HEK293 (cell line): Measurements from ENCODE around the gene KLK1.
A peak's percentile ranks its signal among the peaks of the same experiment; 100 is the strongest.

ENCODE experiments used
- MZF1 ChIP-seq: fragments of 450-650 bp; formaldehyde crosslinking; IDR thresholded peaks from 2 replicates; pipeline ENCODE4 v1.5.1; 2017; ENCODE audit warnings: missing biosample characterization, missing genetic modification characterization, borderline replicate concordance
- OVOL3 ChIP-seq: fragments of 450-650 bp; formaldehyde crosslinking; IDR thresholded peaks from 2 replicates; pipeline ENCODE4 v1.5.1; 2016; ENCODE audit warnings: missing biosample characterization, missing genetic modification characterization
- PBX3 ChIP-seq: sonication (generic); formaldehyde crosslinking; IDR thresholded peaks from 2 replicates; pipeline ENCODE4 v1.8.1; 2022; ENCODE audit warnings: mild to moderate bottlenecking, moderate library complexity, missing genetic modification reagents
- REPIN1 ChIP-seq: fragments of 450-650 bp; formaldehyde crosslinking; IDR thresholded peaks from 2 replicates; pipeline ENCODE4 v1.5.1; 2017; ENCODE audit warnings: missing biosample characterization, missing genetic modification characterization, low read depth
- SCRT2 ChIP-seq: fragments of 450-650 bp; formaldehyde crosslinking; IDR thresholded peaks from 2 replicates; pipeline ENCODE4 v1.5.1; 2016; ENCODE audit warnings: missing biosample characterization, missing genetic modification characterization
- TRIM28 ChIP-seq: IDR thresholded peaks from 2 replicates; pipeline ENCODE4 v1.6.1; 2011; ENCODE audit warnings: low read length, control low read depth, borderline replicate concordance
- ZIC2 ChIP-seq: fragments of 450-650 bp; formaldehyde crosslinking; IDR thresholded peaks from 2 replicates; pipeline ENCODE4 v1.5.1; 2016; ENCODE audit warnings: missing biosample characterization, missing genetic modification characterization
- ZNF169 ChIP-seq: fragments of 450-650 bp; formaldehyde crosslinking; IDR thresholded peaks from 2 replicates; pipeline ENCODE4 v1.5.1; 2016; ENCODE audit warnings: missing biosample characterization, missing genetic modification characterization
- ZNF23 ChIP-seq: fragments of 450-650 bp; formaldehyde crosslinking; IDR thresholded peaks from 2 replicates; pipeline ENCODE4 v1.5.1; 2016; ENCODE audit warnings: missing biosample characterization, missing genetic modification characterization, borderline replicate concordance
- ZNF302 ChIP-seq: fragments of 450-650 bp; formaldehyde crosslinking; IDR thresholded peaks from 2 replicates; pipeline ENCODE4 v1.5.1; 2016; ENCODE audit warnings: missing biosample characterization, missing genetic modification characterization, low read depth
- ZNF335 ChIP-seq: fragments of 450-650 bp; formaldehyde crosslinking; conservative IDR thresholded peaks from 2 replicates; pipeline ENCODE4 v1.5.1; 2016; ENCODE audit warnings: missing biosample characterization, missing genetic modification characterization
- ZNF354C ChIP-seq: fragments of 450-650 bp; formaldehyde crosslinking; IDR thresholded peaks from 2 replicates; pipeline ENCODE4 v1.5.1; 2016; ENCODE audit warnings: missing biosample characterization, missing genetic modification characterization, low read depth, borderline replicate concordance
- ZNF426 ChIP-seq: fragments of 450-650 bp; formaldehyde crosslinking; IDR thresholded peaks from 2 replicates; pipeline ENCODE4 v1.5.1; 2017; ENCODE audit warnings: missing biosample characterization, missing genetic modification characterization, mild to moderate bottlenecking, inconsistent platforms, moderate library complexity
- ZNF514 ChIP-seq: fragments of 450-650 bp; formaldehyde crosslinking; IDR thresholded peaks from 2 replicates; pipeline ENCODE4 v1.5.1; 2016; ENCODE audit warnings: missing biosample characterization, missing genetic modification characterization
- ZNF555 ChIP-seq: fragments of 450-650 bp; formaldehyde crosslinking; conservative IDR thresholded peaks from 2 replicates; pipeline ENCODE4 v1.5.1; 2017; ENCODE audit warnings: missing biosample characterization, mild to moderate bottlenecking, missing genetic modification characterization, inconsistent platforms
- ZNF624 ChIP-seq: fragments of 450-650 bp; formaldehyde crosslinking; IDR thresholded peaks from 2 replicates; pipeline ENCODE4 v1.5.1; 2017; ENCODE audit warnings: missing biosample characterization, missing genetic modification characterization
- ZNF639 ChIP-seq: fragments of 450-650 bp; formaldehyde crosslinking; IDR thresholded peaks from 2 replicates; pipeline ENCODE4 v1.5.1; 2016; ENCODE audit warnings: missing biosample characterization, missing genetic modification characterization
- ZNF768 ChIP-seq: fragments of 450-650 bp; formaldehyde crosslinking; IDR thresholded peaks from 2 replicates; pipeline ENCODE4 v1.5.1; 2018; ENCODE audit warnings: missing biosample characterization, mild to moderate bottlenecking, missing genetic modification characterization
- ZNF785 ChIP-seq: fragments of 450-650 bp; formaldehyde crosslinking; IDR thresholded peaks from 2 replicates; pipeline ENCODE4 v1.5.1; 2016; ENCODE audit warnings: missing biosample characterization, missing genetic modification characterization
- ZNF830 ChIP-seq: fragments of 450-650 bp; IDR thresholded peaks from 2 replicates; pipeline ENCODE4 v1.5.0; 2018; ENCODE audit warnings: missing biosample characterization, missing genetic modification characterization, low read depth, mild to moderate bottlenecking, moderate library complexity
- TF ChIP-seq, protein P1 (sequence below): fragments of 450-650 bp; formaldehyde crosslinking; conservative IDR thresholded peaks from 2 replicates; pipeline ENCODE4 v1.5.1; 2016; ENCODE audit warnings: low read depth, missing biosample characterization, missing genetic modification characterization
- TF ChIP-seq, protein P2 (sequence below): fragments of 450-650 bp; IDR thresholded peaks from 2 replicates; pipeline ENCODE4 v1.5.1; 2018; ENCODE audit warnings: missing biosample characterization, missing genetic modification characterization
- TF ChIP-seq, protein P3 (sequence below): fragments of 450-650 bp; formaldehyde crosslinking; IDR thresholded peaks from 2 replicates; pipeline ENCODE4 v1.5.0; 2017; ENCODE audit warnings: missing biosample characterization, missing genetic modification characterization, borderline replicate concordance
- TF ChIP-seq, protein P4 (sequence below): fragments of 450-650 bp; formaldehyde crosslinking; IDR thresholded peaks from 2 replicates; pipeline ENCODE4 v1.5.1; 2016; ENCODE audit warnings: missing biosample characterization, missing genetic modification characterization

KLK1 gene

DNA sequence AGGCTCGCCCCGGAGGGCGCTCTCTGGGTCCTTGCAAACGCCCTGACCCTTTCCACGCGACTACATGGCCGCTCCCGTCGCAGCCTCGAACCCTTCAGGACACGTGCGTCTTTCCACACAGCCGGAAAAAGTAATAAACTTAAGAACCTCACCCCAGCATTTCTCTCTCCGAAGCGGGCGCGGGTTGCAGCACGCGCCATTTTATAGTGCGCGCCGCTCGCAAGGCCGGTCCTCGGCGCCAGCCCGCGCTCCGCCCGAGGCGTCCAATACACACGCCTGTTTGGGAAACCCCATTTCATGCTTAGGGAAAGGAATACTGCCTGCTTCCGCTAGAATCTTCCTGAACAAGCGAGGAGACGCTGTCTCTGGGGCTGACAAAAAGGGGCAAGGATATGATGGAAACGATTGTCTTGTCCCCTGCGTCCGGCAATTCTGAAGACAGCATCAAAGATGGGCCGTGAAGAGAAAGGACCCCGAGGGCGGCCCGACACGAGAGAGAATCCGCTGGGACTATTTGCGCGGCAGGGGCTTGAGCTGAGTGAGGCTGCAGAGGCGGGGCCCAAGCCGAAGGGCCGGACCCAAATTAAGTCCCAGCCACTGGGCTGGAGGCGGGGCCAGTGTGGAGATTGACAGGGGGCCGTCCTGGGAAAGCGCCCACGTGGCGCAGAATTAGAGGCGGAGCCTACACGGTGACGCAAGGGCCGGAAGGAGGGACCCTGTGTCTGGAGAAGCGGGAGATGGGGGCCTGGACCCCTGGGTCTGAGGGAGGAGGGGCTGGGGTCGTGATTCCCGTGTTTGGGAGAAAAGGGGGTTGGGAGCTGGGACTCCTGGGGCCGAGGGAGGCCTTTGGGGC, 18.9 kb downstream of the KLK1 start (continued):
- TF ChIP-seq, protein P1, sequence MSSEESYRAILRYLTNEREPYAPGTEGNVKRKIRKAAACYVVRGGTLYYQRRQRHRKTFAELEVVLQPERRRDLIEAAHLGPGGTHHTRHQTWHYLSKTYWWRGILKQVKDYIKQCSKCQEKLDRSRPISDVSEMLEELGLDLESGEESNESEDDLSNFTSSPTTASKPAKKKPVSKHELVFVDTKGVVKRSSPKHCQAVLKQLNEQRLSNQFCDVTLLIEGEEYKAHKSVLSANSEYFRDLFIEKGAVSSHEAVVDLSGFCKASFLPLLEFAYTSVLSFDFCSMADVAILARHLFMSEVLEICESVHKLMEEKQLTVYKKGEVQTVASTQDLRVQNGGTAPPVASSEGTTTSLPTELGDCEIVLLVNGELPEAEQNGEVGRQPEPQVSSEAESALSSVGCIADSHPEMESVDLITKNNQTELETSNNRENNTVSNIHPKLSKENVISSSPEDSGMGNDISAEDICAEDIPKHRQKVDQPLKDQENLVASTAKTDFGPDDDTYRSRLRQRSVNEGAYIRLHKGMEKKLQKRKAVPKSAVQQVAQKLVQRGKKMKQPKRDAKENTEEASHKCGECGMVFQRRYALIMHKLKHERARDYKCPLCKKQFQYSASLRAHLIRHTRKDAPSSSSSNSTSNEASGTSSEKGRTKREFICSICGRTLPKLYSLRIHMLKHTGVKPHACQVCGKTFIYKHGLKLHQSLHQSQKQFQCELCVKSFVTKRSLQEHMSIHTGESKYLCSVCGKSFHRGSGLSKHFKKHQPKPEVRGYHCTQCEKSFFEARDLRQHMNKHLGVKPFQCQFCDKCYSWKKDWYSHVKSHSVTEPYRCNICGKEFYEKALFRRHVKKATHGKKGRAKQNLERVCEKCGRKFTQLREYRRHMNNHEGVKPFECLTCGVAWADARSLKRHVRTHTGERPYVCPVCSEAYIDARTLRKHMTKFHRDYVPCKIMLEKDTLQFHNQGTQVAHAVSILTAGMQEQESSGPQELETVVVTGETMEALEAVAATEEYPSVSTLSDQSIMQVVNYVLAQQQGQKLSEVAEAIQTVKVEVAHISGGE (tag by site-specific recombination), result peak; percentile 70
- TF ChIP-seq ZNF514 (tag by site-specific recombination), result no peak
- TF ChIP-seq, protein P2, sequence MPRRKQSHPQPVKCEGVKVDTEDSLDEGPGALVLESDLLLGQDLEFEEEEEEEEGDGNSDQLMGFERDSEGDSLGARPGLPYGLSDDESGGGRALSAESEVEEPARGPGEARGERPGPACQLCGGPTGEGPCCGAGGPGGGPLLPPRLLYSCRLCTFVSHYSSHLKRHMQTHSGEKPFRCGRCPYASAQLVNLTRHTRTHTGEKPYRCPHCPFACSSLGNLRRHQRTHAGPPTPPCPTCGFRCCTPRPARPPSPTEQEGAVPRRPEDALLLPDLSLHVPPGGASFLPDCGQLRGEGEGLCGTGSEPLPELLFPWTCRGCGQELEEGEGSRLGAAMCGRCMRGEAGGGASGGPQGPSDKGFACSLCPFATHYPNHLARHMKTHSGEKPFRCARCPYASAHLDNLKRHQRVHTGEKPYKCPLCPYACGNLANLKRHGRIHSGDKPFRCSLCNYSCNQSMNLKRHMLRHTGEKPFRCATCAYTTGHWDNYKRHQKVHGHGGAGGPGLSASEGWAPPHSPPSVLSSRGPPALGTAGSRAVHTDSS (tag by site-specific recombination), result 0 out of 2 replicates have a peak, but pooled peaks have one; percentile 33
- TF ChIP-seq ZNF354C (tag by site-specific recombination), result no peak
- 0 out of 2 replicates have a peak, but pooled peaks have one; percentile 10 for TF ChIP-seq OVOL3 (tag by site-specific recombination)
- TF ChIP-seq ZNF555 (tag by site-specific recombination), result no peak
- peak; percentile 63; the same call in 1 of the 2 replicates for TF ChIP-seq TRIM28
- TF ChIP-seq, protein P3, sequence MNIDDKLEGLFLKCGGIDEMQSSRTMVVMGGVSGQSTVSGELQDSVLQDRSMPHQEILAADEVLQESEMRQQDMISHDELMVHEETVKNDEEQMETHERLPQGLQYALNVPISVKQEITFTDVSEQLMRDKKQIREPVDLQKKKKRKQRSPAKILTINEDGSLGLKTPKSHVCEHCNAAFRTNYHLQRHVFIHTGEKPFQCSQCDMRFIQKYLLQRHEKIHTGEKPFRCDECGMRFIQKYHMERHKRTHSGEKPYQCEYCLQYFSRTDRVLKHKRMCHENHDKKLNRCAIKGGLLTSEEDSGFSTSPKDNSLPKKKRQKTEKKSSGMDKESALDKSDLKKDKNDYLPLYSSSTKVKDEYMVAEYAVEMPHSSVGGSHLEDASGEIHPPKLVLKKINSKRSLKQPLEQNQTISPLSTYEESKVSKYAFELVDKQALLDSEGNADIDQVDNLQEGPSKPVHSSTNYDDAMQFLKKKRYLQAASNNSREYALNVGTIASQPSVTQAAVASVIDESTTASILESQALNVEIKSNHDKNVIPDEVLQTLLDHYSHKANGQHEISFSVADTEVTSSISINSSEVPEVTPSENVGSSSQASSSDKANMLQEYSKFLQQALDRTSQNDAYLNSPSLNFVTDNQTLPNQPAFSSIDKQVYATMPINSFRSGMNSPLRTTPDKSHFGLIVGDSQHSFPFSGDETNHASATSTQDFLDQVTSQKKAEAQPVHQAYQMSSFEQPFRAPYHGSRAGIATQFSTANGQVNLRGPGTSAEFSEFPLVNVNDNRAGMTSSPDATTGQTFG, result no peak
- 0 out of 2 replicates have a peak, but pooled peaks have one; percentile 6 for TF ChIP-seq ZNF785 (tag by site-specific recombination)
- no peak for TF ChIP-seq ZNF426 (tag by site-specific recombination)
- peak; percentile 100 for TF ChIP-seq ZNF335
- TF ChIP-seq ZNF639 (tag by site-specific recombination), result peak; percentile 77; the same call in 1 of the 2 replicates
- TF ChIP-seq ZNF302 (tag by site-specific recombination), result no peak
- TF ChIP-seq ZNF624 (tag by site-specific recombination), result no peak
- TF ChIP-seq MZF1 (tag by site-specific recombination), result no peak
- TF ChIP-seq, protein P4, sequence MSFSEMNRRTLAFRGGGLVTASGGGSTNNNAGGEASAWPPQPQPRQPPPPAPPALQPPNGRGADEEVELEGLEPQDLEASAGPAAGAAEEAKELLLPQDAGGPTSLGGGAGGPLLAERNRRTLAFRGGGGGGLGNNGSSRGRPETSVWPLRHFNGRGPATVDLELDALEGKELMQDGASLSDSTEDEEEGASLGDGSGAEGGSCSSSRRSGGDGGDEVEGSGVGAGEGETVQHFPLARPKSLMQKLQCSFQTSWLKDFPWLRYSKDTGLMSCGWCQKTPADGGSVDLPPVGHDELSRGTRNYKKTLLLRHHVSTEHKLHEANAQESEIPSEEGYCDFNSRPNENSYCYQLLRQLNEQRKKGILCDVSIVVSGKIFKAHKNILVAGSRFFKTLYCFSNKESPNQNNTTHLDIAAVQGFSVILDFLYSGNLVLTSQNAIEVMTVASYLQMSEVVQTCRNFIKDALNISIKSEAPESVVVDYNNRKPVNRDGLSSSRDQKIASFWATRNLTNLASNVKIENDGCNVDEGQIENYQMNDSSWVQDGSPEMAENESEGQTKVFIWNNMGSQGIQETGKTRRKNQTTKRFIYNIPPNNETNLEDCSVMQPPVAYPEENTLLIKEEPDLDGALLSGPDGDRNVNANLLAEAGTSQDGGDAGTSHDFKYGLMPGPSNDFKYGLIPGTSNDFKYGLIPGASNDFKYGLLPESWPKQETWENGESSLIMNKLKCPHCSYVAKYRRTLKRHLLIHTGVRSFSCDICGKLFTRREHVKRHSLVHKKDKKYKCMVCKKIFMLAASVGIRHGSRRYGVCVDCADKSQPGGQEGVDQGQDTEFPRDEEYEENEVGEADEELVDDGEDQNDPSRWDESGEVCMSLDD (tag by site-specific recombination), result peak; percentile 52
- TF ChIP-seq ZNF23 (tag by site-specific recombination), result no peak
- TF ChIP-seq ZIC2, result peak; percentile 11; the same call in 1 of the 2 replicates
- TF ChIP-seq REPIN1 (tag by site-specific recombination), result 0 out of 2 replicates have a peak, but pooled peaks have one; percentile 76
- no peak for TF ChIP-seq SCRT2 (tag by site-specific recombination)
- TF ChIP-seq ZNF768 (tag by site-specific recombination), result no peak; the same call in 1 of the 2 replicates
- TF ChIP-seq ZNF169 (tag by site-specific recombination), result no peak
- TF ChIP-seq PBX3 (CRISPR knock-in tag), result peak; percentile 93
- no peak for TF ChIP-seq ZNF830 (tag by site-specific recombination)
